ENCODE measurements around the gene PARVA.

The PARVA gene

GRCh38 chr11:12564012-12564411 lies 186.6 kb downstream of the PARVA start:
- no peak for DNase-seq

- DNase-seq, result no peak
These were observed 188.0 kb downstream of the PARVA start for GRCh38 chr11:12565406-12565805.

- DNase-seq, result no peak
These were observed 190.5 kb downstream of the PARVA start for GRCh38 chr11:12567746-12568460.

GRCh38 chr11:12569499-12570425 lies 192.4 kb downstream of the PARVA start:
- no peak for DNase-seq

GRCh38 chr11:12573707-12574485 lies 196.5 kb downstream of the PARVA start:
- no peak for DNase-seq

- no peak for DNase-seq
These were observed 200.6 kb downstream of the PARVA start for GRCh38 chr11:12577725-12578644.

GRCh38 chr11:12581416-12581815 lies 204.0 kb downstream of the PARVA start:
- no peak for DNase-seq

GRCh38 chr11:12581923-12582322 lies 204.6 kb downstream of the PARVA start:
- DNase-seq, result no peak
